ENCODE data around the gene PODN.

Gene PODN

DNA sequence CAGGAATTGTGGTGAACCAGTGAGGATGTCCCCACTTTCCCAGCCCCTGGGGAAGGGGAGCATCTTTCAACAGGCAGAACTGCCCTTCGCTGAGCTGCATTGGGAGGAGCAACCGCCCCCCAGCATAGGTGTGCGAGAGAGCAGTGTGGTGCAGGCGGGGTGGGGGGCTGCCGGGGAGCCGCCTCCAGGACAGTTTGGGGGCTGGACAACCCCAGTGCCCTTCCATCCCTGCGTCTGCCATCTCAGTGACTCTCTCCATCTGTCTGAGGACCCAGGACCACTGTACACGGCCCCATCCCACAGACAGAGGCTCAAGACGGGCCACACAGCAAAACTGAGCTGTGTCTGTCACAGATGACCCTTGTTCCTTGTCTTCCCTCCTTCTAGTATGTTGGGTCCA is 14.2 kb downstream of the PODN start:
- DNase-seq = no peak

DNA sequence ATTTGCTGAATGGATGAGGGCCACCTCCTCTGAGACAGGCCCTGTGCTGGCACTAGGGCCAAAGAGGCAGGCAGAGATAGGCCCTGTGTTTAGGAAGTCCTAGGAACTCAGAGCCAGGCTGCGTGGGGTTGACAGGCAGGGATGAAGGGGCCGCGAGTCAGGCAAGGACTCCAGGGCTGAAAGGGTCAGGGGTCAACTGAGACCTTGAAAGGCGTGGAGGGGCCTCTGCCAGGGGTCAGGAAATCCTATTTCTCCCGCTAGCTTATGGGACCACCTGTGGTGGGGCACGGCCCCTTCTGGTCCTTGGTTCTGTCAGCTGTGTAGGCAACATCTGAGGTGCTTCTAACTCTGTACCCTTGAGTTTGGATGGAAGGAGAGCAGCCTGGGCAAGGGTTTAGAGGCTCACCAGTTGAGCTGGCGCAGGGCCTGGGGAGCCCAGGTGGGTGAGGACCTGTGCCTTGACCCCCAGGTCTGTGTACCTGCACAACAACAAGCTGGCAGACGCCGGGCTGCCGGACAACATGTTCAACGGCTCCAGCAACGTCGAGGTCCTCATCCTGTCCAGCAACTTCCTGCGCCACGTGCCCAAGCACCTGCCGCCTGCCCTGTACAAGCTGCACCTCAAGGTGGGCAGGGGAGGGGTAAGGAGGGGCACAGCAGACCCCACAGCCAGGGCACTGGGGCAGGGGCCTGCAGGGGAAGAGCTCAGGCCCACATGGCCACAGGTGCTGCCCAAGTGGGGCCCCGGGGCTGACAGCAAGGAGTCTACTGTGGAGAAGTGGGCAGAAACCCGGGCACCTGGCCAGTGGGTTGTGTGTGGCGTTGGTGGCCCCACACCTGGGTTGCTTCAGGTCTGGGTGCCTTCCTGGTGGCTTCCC is 14.9 kb downstream of the PODN start:
- DNase-seq = no peak

DNA sequence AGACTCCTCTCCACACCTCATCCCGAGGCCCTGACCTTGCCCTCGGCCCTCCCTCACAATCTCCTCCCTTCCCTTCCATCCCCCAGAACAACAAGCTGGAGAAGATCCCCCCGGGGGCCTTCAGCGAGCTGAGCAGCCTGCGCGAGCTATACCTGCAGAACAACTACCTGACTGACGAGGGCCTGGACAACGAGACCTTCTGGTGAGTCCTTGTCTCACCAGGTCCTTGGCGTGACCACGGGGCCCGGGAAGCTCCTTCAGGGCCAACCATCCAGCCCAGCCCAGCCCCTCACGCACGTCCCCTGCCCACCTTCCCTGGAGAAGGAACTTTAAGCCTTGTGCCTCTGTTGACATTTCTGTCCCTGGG is 15.6 kb downstream of the PODN start:
- no peak for DNase-seq

DNA sequence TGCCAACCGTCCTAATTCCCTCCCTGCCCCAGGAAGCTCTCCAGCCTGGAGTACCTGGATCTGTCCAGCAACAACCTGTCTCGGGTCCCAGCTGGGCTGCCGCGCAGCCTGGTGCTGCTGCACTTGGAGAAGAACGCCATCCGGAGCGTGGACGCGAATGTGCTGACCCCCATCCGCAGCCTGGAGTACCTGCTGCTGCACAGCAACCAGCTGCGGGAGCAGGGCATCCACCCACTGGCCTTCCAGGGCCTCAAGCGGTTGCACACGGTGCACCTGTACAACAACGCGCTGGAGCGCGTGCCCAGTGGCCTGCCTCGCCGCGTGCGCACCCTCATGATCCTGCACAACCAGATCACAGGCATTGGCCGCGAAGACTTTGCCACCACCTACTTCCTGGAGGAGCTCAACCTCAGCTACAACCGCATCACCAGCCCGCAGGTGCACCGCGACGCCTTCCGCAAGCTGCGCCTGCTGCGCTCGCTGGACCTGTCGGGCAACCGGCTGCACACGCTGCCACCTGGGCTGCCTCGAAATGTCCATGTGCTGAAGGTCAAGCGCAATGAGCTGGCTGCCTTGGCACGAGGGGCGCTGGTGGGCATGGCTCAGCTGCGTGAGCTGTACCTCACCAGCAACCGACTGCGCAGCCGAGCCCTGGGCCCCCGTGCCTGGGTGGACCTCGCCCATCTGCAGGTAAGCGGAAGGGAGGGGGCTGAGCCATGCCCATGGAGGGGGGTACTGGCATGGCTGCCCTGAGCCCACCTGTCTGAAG is 16.5 kb downstream of the PODN start:
- no peak for DNase-seq

DNA sequence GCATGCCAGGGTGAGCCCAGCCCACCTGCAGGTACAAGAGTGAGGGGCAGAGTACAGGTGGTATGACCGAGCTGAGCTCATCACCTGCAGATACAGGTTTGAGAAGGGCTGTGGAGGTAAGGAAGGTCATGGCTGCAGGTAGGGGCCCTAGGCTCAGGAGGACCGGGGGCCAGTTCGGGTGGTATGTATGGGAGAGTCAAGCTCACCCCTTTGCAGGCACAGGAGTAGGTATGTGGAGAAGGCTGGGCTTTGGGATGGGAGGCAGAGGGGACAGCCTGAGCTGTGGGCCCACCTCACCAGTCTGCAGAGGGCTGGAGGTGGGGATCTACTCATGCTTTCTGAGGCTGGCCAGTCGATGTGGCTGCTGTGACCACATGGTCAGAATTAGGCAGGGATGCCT is 17.2 kb downstream of the PODN start:
- no peak for DNase-seq

DNA sequence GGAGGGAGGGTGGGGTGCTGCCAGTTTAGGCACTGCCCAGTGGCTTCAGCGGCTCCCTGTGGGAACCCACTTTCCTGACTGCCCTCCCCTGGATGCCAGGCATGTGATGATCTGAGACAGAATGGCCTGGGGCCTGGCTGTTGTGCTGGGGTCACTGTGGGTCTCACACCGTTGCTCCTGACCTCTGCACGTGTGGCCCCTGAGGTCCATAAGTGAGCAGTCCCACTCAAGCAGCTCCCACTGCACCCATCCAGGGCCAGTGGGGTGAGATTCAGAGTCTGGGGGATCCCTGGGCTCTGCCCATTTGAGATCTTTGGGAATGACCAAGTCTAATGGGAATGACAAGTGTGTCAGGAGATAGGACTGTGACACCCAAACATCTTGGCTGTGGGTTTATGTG is 18.0 kb downstream of the PODN start:
- no peak for DNase-seq

DNA sequence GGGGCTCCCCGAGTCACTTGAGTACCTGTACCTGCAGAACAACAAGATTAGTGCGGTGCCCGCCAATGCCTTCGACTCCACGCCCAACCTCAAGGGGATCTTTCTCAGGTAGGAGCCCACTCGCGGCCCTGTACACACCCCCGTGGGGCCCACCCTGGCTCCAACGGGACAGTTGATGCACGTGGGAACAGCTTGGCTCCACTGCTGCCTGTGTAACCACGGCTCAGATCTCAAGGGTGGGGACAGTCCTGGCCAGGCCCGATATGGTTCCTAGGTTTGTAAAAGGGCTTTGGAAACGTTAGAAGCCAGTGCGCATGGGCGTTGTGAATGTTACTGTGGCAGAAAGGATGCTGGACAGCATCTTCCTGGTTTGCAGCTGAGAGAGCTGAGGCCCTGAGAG is 18.8 kb downstream of the PODN start:
- no peak for DNase-seq

DNA sequence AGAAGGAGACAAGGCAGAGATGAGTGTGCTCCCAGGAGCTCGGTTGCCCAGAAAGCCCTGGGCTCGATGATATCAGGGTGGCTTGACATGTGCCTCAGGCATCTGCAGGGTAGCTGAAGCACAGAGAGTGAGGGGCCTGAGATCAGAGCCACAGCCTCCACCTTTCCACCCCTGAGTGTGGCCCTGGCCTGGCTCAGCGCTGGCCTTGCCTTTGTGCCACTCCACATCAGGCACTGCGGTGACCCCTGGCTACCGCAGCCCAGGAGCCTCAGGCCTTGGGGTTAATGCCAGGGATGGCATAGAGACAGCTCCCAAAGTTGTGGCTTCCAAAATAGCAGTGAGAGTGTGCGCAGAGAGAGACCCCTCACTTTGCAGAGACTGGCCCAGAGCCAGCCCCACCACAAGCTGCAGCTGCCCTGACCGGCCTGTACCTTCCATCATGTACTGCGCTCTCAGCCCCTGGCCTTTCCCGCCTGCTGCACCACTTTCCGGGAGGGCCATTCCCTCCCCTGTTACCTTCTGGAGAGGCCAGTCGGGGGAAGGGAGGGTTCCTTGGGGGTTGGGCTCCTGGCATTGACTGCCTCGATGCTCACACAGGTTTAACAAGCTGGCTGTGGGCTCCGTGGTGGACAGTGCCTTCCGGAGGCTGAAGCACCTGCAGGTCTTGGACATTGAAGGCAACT is 19.5 kb downstream of the PODN start:
- no peak for DNase-seq

DNA sequence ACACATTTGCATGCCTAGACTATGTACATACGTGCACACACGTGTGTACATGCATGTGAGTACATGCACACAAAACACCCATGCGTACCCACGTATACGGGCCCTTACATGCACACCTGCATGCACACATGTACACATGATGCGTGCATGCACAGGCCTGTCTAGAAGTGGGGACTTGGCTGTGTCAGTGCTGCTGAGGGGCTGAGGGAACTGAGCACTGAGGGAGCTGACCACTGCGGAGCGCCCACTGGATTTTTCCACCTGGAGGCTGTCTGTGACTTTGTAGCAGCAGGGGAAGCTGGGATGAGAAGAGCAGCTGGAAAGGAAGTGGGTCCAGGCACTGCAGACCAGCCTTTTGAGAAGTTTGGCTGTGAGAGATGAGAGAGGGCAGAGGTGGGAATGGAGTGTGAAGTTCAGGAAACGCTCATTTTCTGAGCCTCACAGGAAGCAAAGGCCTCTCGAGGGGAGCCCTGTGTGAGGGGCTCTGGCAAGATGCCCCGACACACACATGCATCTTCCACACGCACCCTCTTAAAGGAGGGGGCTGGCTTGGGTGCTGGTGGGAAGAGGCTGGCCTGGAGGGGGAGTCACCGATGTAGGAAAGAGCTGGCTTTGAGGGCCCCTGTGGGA is 20.9 kb downstream of the PODN start:
- DNase-seq = no peak

DNA sequence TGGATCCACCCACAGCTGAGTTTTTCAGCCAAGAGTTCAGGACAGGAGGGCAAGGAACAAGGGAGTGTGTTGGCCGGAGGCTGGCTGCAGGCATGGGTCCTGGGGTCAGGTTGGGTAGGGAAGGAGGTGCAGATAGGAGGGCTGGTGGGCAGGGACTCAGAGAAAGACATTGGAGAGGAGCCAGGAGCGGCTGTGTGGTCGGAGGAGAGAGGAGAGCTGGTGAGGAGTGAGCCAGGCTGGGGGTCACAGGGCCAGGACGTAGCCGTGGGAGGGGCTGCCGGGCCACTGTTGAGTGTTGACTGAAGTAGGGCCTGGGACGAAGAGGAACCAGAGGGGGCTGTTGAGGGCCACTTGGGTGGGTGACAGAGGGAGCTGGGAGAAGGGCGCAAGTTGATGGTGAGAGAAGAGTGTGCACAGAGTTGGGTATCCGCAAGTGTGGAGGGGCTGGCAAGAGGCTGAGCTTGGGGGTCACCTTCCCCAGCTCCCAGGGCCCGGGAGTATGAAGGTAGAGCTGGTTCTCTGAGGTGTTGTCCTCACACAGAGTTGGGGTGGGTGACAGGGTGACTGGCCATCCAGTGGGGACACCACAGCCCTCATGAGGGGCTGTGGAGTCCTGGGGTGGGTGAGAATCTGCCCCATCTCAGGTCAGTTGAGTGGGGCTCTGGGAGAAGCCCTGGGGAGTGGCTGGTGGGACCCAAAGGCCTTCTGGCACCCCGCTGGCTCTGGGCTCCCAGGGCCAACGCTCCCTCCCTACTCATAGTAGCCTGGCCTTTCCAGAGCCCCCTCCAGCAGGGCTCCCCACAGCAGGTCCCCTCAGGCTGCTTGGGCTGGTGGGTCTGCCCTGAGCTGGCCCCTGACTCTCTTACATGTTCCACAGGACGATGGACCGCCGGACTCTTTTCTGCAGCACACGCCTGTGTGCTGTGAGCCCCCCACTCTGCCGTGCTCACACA is 21.9 kb downstream of the PODN start:
- DNase-seq = no peak

DNA sequence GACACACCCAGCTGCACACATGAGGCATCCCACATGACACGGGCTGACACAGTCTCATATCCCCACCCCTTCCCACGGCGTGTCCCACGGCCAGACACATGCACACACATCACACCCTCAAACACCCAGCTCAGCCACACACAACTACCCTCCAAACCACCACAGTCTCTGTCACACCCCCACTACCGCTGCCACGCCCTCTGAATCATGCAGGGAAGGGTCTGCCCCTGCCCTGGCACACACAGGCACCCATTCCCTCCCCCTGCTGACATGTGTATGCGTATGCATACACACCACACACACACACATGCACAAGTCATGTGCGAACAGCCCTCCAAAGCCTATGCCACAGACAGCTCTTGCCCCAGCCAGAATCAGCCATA is 22.6 kb downstream of the PODN start:
- DNase-seq = no peak

DNA sequence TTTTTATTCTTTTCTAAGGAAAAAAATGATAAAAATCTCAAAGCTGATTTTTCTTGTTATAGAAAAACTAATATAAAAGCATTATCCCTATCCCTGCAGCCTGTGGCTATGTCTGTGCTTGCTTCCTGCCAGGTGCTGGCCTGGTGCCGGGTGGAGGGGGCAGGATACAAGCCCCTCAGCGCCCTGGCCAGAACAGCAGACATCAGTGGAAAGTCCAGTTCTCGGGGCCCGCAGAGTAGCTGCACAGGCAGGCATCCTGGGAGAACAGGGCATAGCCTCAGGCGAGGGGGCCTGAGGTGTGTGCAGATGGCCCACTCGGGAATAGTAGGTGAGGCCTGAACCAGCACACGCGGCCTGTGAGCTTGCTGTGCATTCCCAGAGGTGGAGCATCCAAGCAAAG is 23.4 kb downstream of the PODN start:
- DNase-seq = no peak

DNA sequence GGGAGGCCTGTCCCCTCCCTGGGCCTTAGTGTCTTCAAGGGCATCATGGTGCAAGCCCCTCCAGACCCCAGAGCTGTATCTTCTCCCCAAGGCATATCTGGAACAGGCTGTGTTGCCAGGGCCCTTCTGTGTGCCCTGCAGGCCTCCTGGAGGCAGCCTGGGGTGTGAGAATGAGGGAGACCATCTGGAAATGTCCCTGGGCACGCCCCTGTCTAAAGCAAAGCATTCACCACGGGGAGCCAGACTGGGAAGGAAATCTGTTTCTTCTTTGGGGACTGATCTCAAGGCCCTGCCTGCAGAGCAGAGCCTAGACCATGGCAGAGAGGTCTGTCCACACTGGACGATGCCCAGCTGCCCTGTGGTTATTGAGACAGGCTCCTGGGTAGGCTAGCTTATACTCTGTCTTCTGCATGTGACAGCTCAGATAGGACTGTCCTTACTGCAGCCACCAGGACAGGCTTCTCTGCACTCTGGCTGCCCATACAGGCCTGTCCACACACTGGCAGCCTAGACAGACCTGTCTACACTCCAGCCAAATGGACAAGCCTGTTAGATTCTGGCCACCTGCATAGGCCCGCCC is 24.6 kb downstream of the PODN start:
- no peak for DNase-seq

DNA sequence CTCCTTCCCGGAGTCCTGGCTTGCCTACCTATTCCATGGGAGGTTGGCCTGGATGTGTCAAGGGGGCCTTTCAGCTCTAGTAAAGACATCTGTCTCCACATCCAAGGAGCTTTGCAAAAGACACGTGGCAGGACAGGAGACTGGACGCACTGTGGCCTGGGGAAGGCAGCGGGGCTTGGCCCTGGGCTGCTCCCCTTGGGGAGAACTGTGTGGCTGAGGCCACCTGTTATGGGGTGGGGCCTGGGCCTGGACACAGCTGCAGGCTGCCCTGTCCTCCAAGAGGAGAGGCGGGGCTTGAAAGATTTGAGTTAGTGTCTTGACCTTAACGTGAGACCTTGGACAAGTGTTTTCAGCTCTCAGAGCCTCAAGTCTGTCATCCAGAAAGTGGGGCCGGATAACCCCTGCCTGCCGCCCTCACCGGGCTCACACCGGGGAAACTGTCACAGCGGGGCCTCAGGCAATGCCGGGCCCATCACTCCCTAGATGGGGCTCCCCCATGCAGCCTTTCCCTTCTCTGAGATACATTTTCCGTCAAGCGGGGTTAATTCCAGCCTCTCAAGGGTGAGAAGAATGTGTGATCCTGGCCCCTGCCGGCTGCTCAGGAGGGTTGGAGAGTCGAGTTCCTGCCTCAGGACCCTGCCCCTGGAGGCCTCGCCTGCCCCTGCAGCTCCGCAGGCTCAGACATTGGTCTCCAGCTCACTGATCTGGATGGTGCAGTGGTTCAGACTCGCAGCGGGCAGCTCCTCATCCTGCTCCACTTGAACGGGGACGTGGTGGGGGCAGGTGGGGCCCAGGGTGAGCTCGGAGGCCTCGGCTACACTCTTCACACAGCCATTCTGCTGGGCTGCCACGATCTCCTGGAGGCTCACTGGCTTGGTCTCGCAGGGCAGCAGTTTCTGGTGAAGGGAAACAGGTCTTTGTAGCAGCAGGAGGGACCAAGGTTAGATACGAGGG is 25.6 kb downstream of the PODN start:
- DNase-seq = no peak

DNA sequence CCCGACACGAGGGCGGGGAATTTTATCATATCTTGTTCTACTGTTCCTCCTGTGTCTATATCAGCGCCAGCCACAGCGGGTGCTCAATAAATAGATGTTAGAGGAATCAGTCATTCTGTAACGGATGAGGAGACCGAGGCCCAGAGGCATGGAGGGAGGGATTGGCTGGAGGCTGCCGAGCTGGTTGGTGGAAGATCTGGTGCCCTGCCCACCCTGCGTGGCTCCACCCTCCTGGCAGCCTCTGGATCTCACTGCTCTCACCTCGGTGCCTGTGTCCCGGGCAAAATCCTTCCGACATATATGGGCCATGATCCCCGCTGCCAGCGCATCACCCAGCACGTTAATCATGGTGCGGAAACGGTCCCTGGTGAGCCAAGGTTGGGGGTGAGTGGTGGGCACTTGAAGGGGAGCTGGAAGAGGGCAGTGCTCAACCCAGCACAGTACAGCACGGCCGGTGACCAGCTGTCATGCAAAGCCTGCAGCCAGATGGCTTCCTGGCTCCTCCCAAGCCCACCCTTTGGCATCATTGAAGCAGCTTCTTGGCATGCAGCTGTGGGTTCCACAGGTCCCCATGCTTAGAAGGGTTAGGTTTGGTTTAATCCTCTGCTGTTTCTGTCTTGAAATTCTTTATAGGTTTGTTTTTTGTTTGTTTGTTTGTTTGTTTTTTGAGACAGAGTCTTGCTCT is 26.7 kb downstream of the PODN start:
- DNase-seq = no peak

DNA sequence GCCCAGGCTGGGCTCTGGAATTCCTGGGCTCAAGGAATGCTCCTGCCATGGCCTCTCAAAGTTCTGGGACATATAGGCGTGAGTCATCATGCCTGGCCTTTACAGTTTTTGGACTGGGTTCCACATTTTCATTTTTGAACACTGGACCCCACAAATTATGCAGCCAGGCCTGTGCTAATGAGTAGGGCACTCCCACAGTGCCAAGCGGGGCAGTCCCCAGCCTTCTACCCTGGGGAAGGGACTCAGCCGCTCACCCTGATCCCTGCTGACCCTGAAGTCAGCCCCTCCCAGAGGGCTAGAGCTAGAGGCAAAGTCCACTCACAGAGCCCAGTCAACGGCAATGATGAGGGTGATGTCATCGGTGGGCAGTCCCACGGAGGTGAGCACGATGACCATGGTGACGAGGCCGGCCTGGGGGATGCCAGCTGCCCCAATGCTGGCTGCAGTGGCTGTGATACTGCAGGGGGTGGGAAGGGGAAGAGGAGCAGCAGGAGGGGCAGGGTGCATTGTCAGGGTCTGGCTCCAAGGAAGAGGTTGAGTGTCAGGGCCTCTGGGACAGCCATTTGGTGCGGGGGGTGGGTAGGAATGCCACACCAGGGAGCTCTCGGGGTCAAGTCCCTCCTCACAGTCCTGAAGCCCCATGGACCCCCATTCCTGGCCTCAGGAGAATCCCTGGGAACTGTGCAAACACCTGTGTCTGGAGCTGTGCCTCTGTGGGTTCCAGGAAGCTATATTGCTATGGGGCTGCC is 27.6 kb downstream of the PODN start:
- no peak for DNase-seq

DNA sequence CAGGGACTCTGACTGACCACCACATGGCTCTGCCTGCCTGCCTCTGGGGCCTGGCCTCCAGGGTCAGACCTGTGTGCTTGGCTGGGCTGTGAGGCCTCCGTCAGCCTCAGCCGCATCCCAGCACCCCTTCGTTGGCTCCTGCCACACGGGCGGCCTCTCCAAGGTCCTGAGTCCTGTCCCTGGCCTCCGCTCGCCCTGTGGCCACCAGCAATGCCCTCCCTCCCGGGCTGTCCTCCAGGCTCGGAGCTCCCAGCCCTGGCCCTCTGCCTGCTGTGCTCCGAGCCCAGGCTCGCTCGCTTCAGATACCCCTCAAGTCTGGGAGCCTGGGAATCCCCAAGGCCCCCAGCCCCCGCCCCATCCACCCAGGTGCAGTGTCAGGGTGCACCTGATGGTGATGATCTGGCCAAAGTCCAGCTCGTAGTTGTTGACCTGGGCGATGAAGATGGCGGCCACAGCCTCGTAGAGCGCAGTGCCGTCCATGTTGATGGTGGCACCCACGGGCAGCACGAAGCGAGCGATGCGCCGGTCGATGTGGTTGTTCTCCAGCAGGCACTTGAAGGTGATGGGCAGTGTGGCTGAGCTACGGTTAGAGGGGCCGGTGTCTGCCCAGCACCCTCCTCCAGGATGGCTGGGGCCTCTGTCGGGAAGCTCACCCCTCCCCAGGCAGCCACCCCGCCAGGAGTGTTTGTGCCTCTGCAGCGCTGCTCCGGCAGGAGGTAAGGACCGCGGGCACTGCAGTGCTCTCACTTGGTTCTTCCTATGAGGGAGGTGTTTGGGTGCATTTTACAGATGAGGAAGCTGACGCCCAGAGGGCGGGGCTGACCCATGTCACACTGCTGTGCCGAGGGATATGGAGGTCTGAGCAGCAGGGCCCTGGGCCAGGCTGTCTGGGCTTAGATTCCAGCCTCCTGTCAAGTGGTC is 28.5 kb downstream of the PODN start:
- no peak for DNase-seq
